Cardiac muscle cell (in vitro differentiated cells and primary cell): ENCODE results near the gene SLC44A2. TPM values are rescaled to one million over a fixed set of nuclear protein-coding genes. Genes with fewer than 3 reads are reported as not detected.

ENCODE experiments used
- DNase-seq, 2 donors: peaks; one replicate each; pipeline versions ENCODE4 v3.0.0 to v3.0.0-alpha.2; 2010 to 2017; ENCODE audit warnings: low read depth in 1 of 2, low spot score in 1 of 2
- H3K27ac ChIP-seq: fragments of 200-600 bp; sonication (generic); 2 replicates; pipeline ENCODE4 v1.5.1; 2016
- H3K27me3 ChIP-seq: fragments of 200-600 bp; sonication (generic); 2 replicates; pipeline ENCODE4 v1.6.0; 2016; ENCODE audit warnings: control low read depth
- H3K36me3 ChIP-seq: fragments of 200-600 bp; sonication (generic); 2 replicates; pipeline ENCODE4 v1.5.1; 2016; ENCODE audit warnings: control low read depth
- H3K4me1 ChIP-seq: fragments of 200-600 bp; sonication (generic); 2 replicates; pipeline ENCODE4 v1.8.1; 2017; ENCODE audit warnings: low read depth, mild to moderate bottlenecking, mixed run types
- H3K4me3 ChIP-seq: fragments of 200-600 bp; sonication (generic); 2 replicates; pipeline ENCODE4 v1.5.1; 2016; ENCODE audit warnings: mild to moderate bottlenecking
- H3K9me3 ChIP-seq: fragments of 200-600 bp; sonication (generic); 2 replicates; pipeline ENCODE4 v1.5.1; 2017; ENCODE audit warnings: low read depth, mild to moderate bottlenecking, control low read depth
- CTCF ChIP-seq: IDR thresholded peaks from 2 replicates; pipeline ENCODE4 v1.5.1; 2012; ENCODE audit warnings: low read depth, mild to moderate bottlenecking, low read length
- polyA plus RNA-seq: library from polyadenylated mRNA; unstranded; fragments of >200 nt; fragmentation: Nextera tagmentation; extraction: Ambion mirVana; gene quantifications from 2 replicates; pipeline ENCODE4 v1.2.1, GENCODE V29; 2016
- total RNA-seq: library from RNA; depleted of rRNA; stranded (reverse); fragments of >200 nt; gene quantifications from 2 replicates; pipeline ENCODE4 v1.2.3, GENCODE V29; 2016

The SLC44A2 gene
- total and polyA plus RNA-seq, 2 experiments from 2014 or later: 108 to 109 TPM

GRCh38 chr19:10653732-10654609 is 28.6 kb downstream of the SLC44A2 start, which contains the start of gene ILF3:
Gene ILF3 (plus strand): TSS chr19:10654346. CDS start chr19:10670606, 16,260 bp downstream.
- no peaks in the 10 kb centered on the region for H3K9me3 ChIP-seq
- no peak for TF ChIP-seq CTCF
- peak; percentile 100 for DNase-seq
- H3K4me3 ChIP-seq: peak within 1 kb of the TSS; percentile 100
- peak within 1 kb of the TSS; percentile 99 for H3K27ac ChIP-seq
- no peaks in the 10 kb centered on the region for H3K27me3 ChIP-seq
- H3K4me1 ChIP-seq: peaks cover 20% of the 10 kb centered on the region
- H3K36me3 ChIP-seq: no peaks in the 10 kb centered on the region

- TF ChIP-seq CTCF: no peak
- H3K36me3 ChIP-seq: peaks cover under 1% of the 10 kb centered on the region
- H3K9me3 ChIP-seq: no peaks in the 10 kb centered on the region
- DNase-seq: peak; percentile 47 to 66
- H3K4me3 ChIP-seq: peak overlapping the region; percentile 100
- peak overlapping the region; percentile 99 for H3K27ac ChIP-seq
- H3K4me1 ChIP-seq: peaks cover 22% of the 10 kb centered on the region
- H3K27me3 ChIP-seq: no peaks in the 10 kb centered on the region
These were observed 29.5 kb downstream of the SLC44A2 start for GRCh38 chr19:10654610-10655456.

- peaks cover 3% of the 10 kb centered on the region for H3K36me3 ChIP-seq
- H3K4me1 ChIP-seq: peaks cover 24% of the 10 kb centered on the region
- TF ChIP-seq CTCF: no peak
- H3K27ac ChIP-seq: peak overlapping the region; percentile 99
- peak; percentile 27 to 28 for DNase-seq
- peak overlapping the region; percentile 100 for H3K4me3 ChIP-seq
- H3K27me3 ChIP-seq: no peaks in the 10 kb centered on the region
- no peaks in the 10 kb centered on the region for H3K9me3 ChIP-seq
These were observed 30.3 kb downstream of the SLC44A2 start for GRCh38 chr19:10655457-10656312.

- TF ChIP-seq CTCF: no peak
- peaks cover 19% of the 10 kb centered on the region for H3K4me1 ChIP-seq
- H3K27ac ChIP-seq: peak overlapping the region; percentile 23
- H3K27me3 ChIP-seq: no peaks in the 10 kb centered on the region
- no peak overlapping the region for H3K4me3 ChIP-seq
- no peaks in the 10 kb centered on the region for H3K9me3 ChIP-seq
- no peak for DNase-seq
- peaks cover 3% of the 10 kb centered on the region for H3K36me3 ChIP-seq
These were observed 35.0 kb downstream of the SLC44A2 start for GRCh38 chr19:10660346-10660745.

- TF ChIP-seq CTCF: no peak
- peaks cover 7% of the 10 kb centered on the region for H3K4me1 ChIP-seq
- H3K36me3 ChIP-seq: peaks cover 3% of the 10 kb centered on the region
- no peak for DNase-seq
- H3K9me3 ChIP-seq: no peaks in the 10 kb centered on the region
- H3K4me3 ChIP-seq: no peak overlapping the region
- no peaks in the 10 kb centered on the region for H3K27me3 ChIP-seq
- peak overlapping the region; percentile 6 for H3K27ac ChIP-seq
These were observed 36.6 kb downstream of the SLC44A2 start for GRCh38 chr19:10661946-10662345.
